Limb (tissue), 2 donors: ENCODE measurements around the gene LDB1.
A peak's percentile ranks its signal among the peaks of the same experiment; 100 is the strongest.

Experiments
- DNase-seq, 2 donors: peaks; one replicate each; pipeline ENCODE4 v3.0.0-alpha.2; 2016; ENCODE audit errors: extremely low spot score in 2 of 2

LDB1 gene

GRCh38 chr10:102120142-102120990 lies at the start of gene LDB1:
Gene LDB1, minus strand, starts transcription at chr10:102120368. Its CDS starts 258 bp downstream, at chr10:102120110.
- peak; percentile 76 to 89 for DNase-seq

- no peak for DNase-seq
Measured at GRCh38 chr10:102167861-102168260, 47.7 kb upstream of the LDB1 start.

- no peak for DNase-seq
Measured at GRCh38 chr10:102163342-102163989, 43.3 kb upstream of the LDB1 start.

GRCh38 chr10:102159831-102160230 lies 39.7 kb upstream of the LDB1 start:
- DNase-seq: no peak

GRCh38 chr10:102159051-102159597 lies 39.0 kb upstream of the LDB1 start:
- DNase-seq: no peak

- no peak for DNase-seq
Measured at GRCh38 chr10:102157224-102157623, 37.1 kb upstream of the LDB1 start.

GRCh38 chr10:102154466-102155116 lies 34.4 kb upstream of the LDB1 start:
- DNase-seq: no peak

GRCh38 chr10:102153093-102153620 lies 33.0 kb upstream of the LDB1 start:
- DNase-seq: no peak

GRCh38 chr10:102152545-102152890 lies 32.4 kb upstream of the LDB1 start:
- DNase-seq: no peak

- DNase-seq: peak; percentile 98 to 100
Measured at GRCh38 chr10:102151774-102152544, 31.8 kb upstream of the LDB1 start, which contains the start of gene NOLC1. Gene NOLC1, plus strand, starts transcription at chr10:102152389. Its CDS starts 22 bp downstream, at chr10:102152411.

GRCh38 chr10:102150970-102151773 lies 31.0 kb upstream of the LDB1 start:
- DNase-seq: no peak

GRCh38 chr10:102148275-102148674 lies 28.1 kb upstream of the LDB1 start:
- no peak for DNase-seq

- DNase-seq: no peak
Measured at GRCh38 chr10:102147561-102147960, 27.4 kb upstream of the LDB1 start.

- no peak for DNase-seq
Measured at GRCh38 chr10:102146971-102147428, 26.8 kb upstream of the LDB1 start.

- DNase-seq: no peak
Measured at GRCh38 chr10:102141583-102142107, 21.5 kb upstream of the LDB1 start.

GRCh38 chr10:102140913-102141540 lies 20.9 kb upstream of the LDB1 start:
- no peak for DNase-seq

GRCh38 chr10:102140218-102140617 lies 20.1 kb upstream of the LDB1 start:
- DNase-seq: no peak

- no peak for DNase-seq
Measured at GRCh38 chr10:102139281-102140110, 19.3 kb upstream of the LDB1 start.
